Forelimb muscle (tissue), 1 donor: ENCODE measurements around the gene ZDHHC16. TPM values are rescaled to one million over a fixed set of nuclear protein-coding genes. Genes with fewer than 3 reads are reported as not detected.
"Not testable (repeated sequence)": the region's sequence is repeated elsewhere in the genome, so short reads cannot be mapped to it uniquely, and the experiment has no call there.

Source experiments
- DNase-seq: peaks from one replicate; pipeline ENCODE4 v3.0.0-alpha.2; 2013; ENCODE audit warnings: low read depth
- polyA plus RNA-seq: library from polyadenylated mRNA; unstranded; fragments of 120-200 nt; gene quantifications from one replicate; pipeline ENCODE4 v1.2.1, GENCODE V29; 2013; ENCODE audit not compliant: insufficient read length

ZDHHC16 gene
- polyA plus RNA-seq, 1 donor: 28.8 TPM

DNA sequence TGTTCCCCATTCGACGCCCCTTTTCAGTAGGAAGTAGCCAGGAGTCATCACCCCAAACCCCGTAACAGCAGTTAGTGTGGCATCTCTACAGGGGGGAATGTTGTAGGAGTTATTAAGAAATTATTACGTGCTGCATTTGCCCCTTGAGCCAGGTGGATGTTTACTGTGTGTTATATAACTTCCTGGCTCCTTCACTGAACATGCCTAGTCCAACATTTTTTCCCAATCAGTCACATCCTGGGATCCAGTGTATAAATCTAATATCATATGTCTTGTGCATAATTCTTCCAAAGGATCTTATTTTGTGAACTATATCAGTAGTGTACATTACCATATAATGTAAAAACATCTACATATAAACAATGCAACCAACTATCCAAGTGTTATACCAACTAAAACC is 33.4 kb downstream of the ZDHHC16 start:
- not testable (repeated sequence) for DNase-seq

DNA sequence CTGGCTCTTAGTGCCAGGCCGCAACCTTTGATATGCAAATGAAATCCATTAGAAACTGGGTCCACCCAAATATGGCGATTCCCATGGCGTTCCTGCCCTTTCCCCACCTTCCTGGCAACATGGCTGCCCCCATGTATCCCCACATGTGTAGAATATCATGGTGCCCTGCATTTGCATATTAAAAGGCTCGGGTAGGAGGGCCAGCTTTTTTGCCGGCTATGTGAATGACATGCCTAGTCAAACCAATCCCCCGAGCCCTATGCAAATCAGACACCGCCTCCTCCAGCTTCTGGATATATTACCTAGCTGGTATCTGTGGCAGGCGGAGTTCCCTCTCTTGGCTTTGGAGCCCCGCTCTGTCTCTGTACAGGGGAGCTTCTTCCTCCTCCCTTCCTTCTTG is 34.0 kb downstream of the ZDHHC16 start:
- DNase-seq: no peak

GRCh38 chr10:97481071-97481470 is 35.1 kb downstream of the ZDHHC16 start:
- no peak for DNase-seq

- no peak for DNase-seq
These were observed 36.4 kb downstream of the ZDHHC16 start for GRCh38 chr10:97482381-97482780.

GRCh38 chr10:97483506-97483905 is 37.5 kb downstream of the ZDHHC16 start:
- DNase-seq: no peak

DNA sequence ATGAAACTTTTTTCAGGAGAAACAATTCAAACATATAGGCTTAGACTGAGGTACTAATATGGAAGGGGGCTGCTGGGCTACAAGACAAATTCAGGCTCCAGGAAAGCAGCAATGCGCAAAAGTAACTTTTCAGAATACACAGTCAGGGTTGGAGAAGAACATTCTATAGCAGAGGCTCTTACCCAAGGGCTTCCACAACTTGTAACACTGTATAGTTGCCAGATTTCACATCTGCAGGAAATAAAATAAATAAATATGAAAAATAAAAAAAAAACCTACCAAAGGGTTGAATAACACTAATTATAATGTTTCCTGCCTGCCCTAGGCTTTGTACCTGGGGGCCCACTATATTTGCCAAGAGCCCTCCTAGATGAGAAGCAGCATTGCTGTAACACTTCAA is 37.9 kb downstream of the ZDHHC16 start:
- DNase-seq: no peak

DNA sequence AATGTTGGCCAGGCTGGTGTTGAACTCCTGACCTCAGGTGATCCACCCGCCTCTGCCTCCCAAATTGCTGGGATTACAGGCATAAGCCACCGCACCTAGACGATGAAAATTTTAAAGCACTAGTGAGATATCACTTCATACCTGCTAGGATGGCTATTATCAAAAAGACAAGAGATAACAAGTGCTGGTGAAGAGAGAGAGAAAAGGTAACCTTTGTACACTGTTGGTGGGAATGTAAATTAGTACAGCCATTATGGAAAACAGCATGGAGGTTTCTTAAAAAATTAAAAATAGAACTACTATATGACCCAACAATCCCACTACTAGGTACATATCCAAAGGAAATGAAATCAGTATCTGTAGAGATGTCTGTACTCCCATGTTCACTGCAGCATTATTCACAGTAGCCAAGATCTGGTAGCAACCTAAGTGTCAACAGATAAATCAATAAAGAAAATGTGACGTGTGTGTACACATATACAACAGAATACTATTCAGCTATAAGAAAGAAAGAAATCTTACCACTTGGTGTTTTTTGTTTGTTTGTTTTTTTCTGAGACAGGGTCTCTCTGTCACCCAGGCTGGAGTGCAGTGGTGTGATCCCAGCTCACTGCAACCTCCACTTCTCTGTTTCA is 39.8 kb downstream of the ZDHHC16 start:
- no peak for DNase-seq

DNA sequence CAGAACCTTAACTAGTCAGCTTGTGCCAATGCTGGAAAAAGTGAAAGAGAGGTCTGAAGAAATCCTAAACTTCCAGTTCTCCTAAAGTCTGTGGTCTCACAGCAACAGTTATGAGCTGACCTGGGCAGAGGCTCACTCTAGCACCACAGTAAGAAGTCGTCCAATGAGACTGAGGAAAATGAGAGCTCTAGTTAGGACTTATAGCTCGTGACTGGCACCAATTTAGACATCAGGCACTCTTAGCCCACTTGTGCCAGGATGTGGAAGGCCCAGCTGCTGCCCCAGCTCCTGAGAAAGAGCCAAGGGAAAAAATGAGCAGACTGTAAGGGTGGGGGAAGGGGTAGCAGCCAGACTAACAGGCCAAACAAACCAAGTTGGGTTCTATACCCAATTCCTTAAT is 44.6 kb downstream of the ZDHHC16 start:
- DNase-seq: no peak

GRCh38 chr10:97494151-97494550 is 48.2 kb downstream of the ZDHHC16 start:
- DNase-seq: no peak

GRCh38 chr10:97494863-97495506 is 49.0 kb downstream of the ZDHHC16 start:
- DNase-seq: no peak

DNA sequence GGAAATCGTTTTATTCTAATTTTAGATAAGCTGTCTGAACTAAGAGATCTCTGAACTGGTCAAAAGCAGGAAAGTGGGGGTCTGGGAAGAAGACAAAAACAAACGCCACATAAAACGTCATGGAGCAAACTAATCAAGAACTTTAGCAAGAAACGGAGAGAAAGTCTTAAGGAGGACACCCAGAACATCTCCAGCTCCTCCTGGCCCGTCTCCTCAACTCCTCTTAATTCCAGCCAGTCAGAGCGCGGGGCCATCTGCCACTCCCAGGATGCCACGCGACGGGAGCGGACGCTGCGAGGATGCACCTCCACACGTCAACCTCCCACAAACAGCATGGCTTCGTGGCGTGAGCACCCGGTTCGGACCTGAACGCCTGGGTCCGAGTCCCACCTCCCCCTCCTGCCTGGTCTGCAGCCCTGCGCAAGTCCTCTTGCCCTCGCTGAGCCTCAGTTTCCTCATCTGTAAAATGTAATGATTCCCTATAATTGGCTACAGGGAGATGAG is 51.6 kb downstream of the ZDHHC16 start:
- no peak for DNase-seq

GRCh38 chr10:97498076-97498840 is 52.3 kb downstream of the ZDHHC16 start, which contains the start of gene MMS19:
TSS of gene MMS19 (minus strand) at chr10:97498422. CDS start at chr10:97498384, 38 bp downstream.
- DNase-seq: peak; percentile 75

- no peak for DNase-seq
These were observed 53.0 kb downstream of the ZDHHC16 start, which contains the start of gene UBTD1 for GRCh38 chr10:97498841-97499560. TSS of gene UBTD1 (plus strand) at chr10:97498924. CDS start at chr10:97499204, 280 bp downstream.

DNA sequence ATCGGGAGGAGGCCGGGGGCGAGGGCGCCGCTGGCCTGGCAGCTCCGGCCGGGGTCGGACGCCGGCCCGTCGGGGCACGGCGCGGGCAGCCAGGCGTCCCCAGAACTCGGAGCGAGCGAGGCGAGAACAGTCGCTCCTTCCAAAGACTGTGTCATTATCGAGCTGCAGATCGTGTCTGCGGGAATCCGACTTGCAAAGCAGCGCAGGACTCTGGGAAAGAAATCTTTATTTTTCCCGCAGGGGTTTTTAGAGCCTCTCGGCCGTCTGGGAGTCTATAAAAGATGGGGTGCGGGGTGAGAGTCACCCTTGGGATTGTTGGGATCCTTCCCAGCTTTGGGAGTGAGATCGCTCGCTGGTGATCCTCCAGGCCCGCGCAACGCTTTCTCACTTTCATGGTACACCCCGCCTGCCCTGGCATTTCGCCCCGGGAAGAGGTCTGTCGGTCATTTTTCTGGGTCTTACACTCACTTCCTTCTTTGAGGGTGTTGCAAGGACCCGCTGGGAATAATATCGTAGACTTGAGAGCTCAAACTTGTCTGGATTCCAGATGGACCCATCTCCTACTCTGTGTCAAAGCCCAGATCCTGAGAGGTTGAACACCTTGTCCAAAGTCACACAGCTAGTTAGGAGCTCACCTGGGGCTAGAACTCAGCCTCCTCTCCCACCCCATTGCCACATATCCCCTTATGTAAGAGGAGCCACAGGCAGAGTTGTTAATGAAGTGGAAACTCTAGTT is 53.8 kb downstream of the ZDHHC16 start:
- no peak for DNase-seq

DNA sequence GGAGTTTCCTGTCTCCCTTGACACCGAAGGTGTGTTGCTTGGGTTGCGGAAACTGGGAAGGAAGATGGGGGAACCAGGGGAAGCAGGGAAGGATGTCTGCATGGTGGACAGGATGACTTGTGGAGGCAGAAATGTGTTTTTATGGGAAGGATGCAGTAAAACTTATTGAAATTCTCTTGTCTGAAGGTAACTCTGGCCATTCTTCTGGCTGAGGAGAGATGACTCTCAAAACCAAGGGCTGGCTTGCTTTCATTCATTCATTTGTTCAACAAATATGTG is 54.3 kb downstream of the ZDHHC16 start:
- DNase-seq: no peak

DNA sequence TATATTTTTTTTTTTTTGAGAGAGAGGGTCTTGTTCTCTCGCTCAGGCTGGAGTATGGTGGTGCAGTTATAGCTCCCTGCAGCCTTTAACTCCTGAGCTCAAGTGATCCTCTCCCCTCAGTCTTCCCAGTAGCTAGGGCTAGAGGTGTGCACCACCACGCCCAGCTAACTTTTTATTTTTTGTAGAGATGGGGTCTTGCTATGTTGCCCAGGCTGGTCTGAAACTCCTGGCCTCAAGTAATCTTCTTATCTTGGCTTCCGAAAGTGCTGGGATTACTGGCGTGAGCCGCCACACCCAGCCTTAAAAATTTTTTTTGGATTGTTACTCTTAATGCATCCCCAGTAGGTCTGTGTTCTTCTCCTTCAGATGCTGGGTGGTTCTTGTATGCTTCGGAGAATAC is 56.9 kb downstream of the ZDHHC16 start:
- no peak for DNase-seq

GRCh38 chr10:97503406-97503805 is 57.4 kb downstream of the ZDHHC16 start:
- no peak for DNase-seq

GRCh38 chr10:97505152-97505551 is 59.2 kb downstream of the ZDHHC16 start:
- no peak for DNase-seq

GRCh38 chr10:97506199-97506991 is 60.4 kb downstream of the ZDHHC16 start:
- no peak for DNase-seq
